Endothelial cell of umbilical vein (primary cell): ENCODE results near the gene ZNF831. TPM values are rescaled to one million over a fixed set of nuclear protein-coding genes. Genes with fewer than 3 reads are reported as not detected.

Experiments
- BruUV-seq: library from RNA; stranded (reverse); fragments of 400-500 nt; replicated peaks from 2 replicates; lab custom pipeline; 2021; lab: Mats Ljungman, UMichigan
- CTCF ChIA-PET: fragments of 300-600, 350-600 bp; sonication (Branson Sonifier 250); formaldehyde crosslinking; loops from one replicate; lab custom pipeline; 2021; ENCODE audit warnings: antibody characterized with exemption, inconsistent platforms; lab: Charles Lee
- POLR2A ChIA-PET: fragments of 300-600, 350-600 bp; sonication (Branson Sonifier 250); formaldehyde crosslinking; loops from one replicate; lab custom pipeline; 2021; ENCODE audit warnings: antibody characterized with exemption, inconsistent platforms; lab: Charles Lee
- DNase-seq: peaks from one replicate; pipeline ENCODE4 v3.0.0-alpha.2; 2011; ENCODE audit warnings: low read depth, low spot score
- FAIRE-seq: peaks from 2 replicates; lab custom pipeline; 2011; peaks lifted over from hg19 to GRCh38; lab: Jason Lieb, UNC
- H2AFZ ChIP-seq: 2 replicates; pipeline ENCODE4 v1.6.0; 2012; ENCODE audit warnings: low read depth, low read length, control low read depth, inconsistent platforms
- H3K27ac ChIP-seq: 2 replicates; pipeline ENCODE4 v1.5.1; 2011; ENCODE audit warnings: low read depth, mild to moderate bottlenecking, control low read depth, low read length, moderate library complexity; ENCODE audit not compliant: insufficient read depth
- H3K27me3 ChIP-seq, 2 experiments: 2 replicates each; pipeline versions ENCODE4 v1.6.0 to v1.6.1; 2011; ENCODE audit warnings: low read length in 2 of 2, mixed read lengths in 1 of 2; ENCODE audit not compliant: control insufficient read depth in 2 of 2, insufficient read depth in 2 of 2
- H3K36me3 ChIP-seq, 2 experiments: 2 replicates in 1 of 2; 3 replicates in 1 of 2; pipeline ENCODE4 v1.5.1; 2011; ENCODE audit warnings: low read length in 2 of 2, mild to moderate bottlenecking in 1 of 2, moderate library complexity in 1 of 2; ENCODE audit not compliant: control insufficient read depth in 2 of 2, insufficient read depth in 2 of 2; ENCODE audit errors: extremely low read depth in 1 of 2
- H3K4me1 ChIP-seq: 3 replicates; pipeline ENCODE4 v1.5.1; 2011; ENCODE audit warnings: mild to moderate bottlenecking, low read length; ENCODE audit not compliant: control insufficient read depth, insufficient read depth; ENCODE audit errors: extremely low read depth
- H3K4me2 ChIP-seq: 2 replicates; pipeline ENCODE4 v1.6.1; 2011; ENCODE audit warnings: low read length, control low read depth, mixed read lengths; ENCODE audit not compliant: insufficient read depth
- H3K4me3 ChIP-seq, 3 experiments: fragments of 200-600 bp in 1 of 3; sonication (generic), shearing (Covaris generic) in 1 of 3; replicated peaks in 1 of 3; 2 replicates each; pipeline ENCODE4 v1.5.1; 2011 to 2016; ENCODE audit warnings: control low read depth in 3 of 3, low read length in 3 of 3, mild to moderate bottlenecking in 2 of 3, inconsistent platforms in 1 of 3, low read depth in 1 of 3, moderate library complexity in 1 of 3; ENCODE audit not compliant: insufficient read depth in 1 of 3
- H3K79me2 ChIP-seq: 2 replicates; pipeline ENCODE4 v1.6.0; 2012; ENCODE audit warnings: low read length, inconsistent platforms; ENCODE audit not compliant: control insufficient read depth, insufficient read depth
- H3K9ac ChIP-seq: replicated peaks from 2 replicates; pipeline ENCODE3; 2011; ENCODE audit warnings: low read length, control low read depth; ENCODE audit not compliant: insufficient read depth; ENCODE audit errors: extremely low read depth
- H3K9me1 ChIP-seq: replicated peaks from 3 replicates; pipeline ENCODE4 v1.6.0; 2011; ENCODE audit warnings: mild to moderate bottlenecking, low read length; ENCODE audit not compliant: control insufficient read depth, insufficient read depth; ENCODE audit errors: extremely low read depth
- H3K9me3 ChIP-seq: replicated peaks from 2 replicates; pipeline ENCODE4 v1.5.1; 2012; ENCODE audit warnings: low read length, inconsistent platforms; ENCODE audit not compliant: control insufficient read depth, insufficient read depth
- H4K20me1 ChIP-seq: replicated peaks from 2 replicates; pipeline ENCODE3; 2011; ENCODE audit warnings: mild to moderate bottlenecking, low read length; ENCODE audit not compliant: control insufficient read depth, insufficient read depth; ENCODE audit errors: extremely low read depth
- EZH2 ChIP-seq: IDR thresholded peaks from 2 replicates; pipeline ENCODE4 v1.6.1; 2012; ENCODE audit warnings: borderline replicate concordance, low read depth, mild to moderate bottlenecking, moderate library complexity, low read length, inconsistent platforms; ENCODE audit not compliant: severe bottlenecking
- FOS ChIP-seq: IDR thresholded peaks from 2 replicates; pipeline ENCODE4 v1.6.1; 2011; ENCODE audit warnings: mild to moderate bottlenecking, low read length, moderate library complexity, borderline replicate concordance; ENCODE audit not compliant: insufficient read depth
- GATA2 ChIP-seq: IDR thresholded peaks from 2 replicates; pipeline ENCODE4 v1.7.0; 2011; ENCODE audit warnings: low read depth, mild to moderate bottlenecking, moderate library complexity, mixed read lengths, low read length; ENCODE audit not compliant: insufficient read length, insufficient read depth
- JUN ChIP-seq: IDR thresholded peaks from 2 replicates; pipeline ENCODE4 v1.6.1; 2011; ENCODE audit warnings: borderline replicate concordance, low read depth; ENCODE audit not compliant: insufficient read length, insufficient read depth
- MYC ChIP-seq: IDR thresholded peaks from one replicate; pipeline ENCODE4 v1.6.1; 2011; ENCODE audit warnings: mild to moderate bottlenecking, low read depth, low read length
- POLR2A ChIP-seq: IDR thresholded peaks from 2 replicates; pipeline ENCODE4 v1.6.1; 2012; ENCODE audit warnings: low read depth, mild to moderate bottlenecking, control low read depth, low read length
- POLR2AphosphoS5 ChIP-seq: IDR thresholded peaks from 2 replicates; pipeline ENCODE4 v1.6.1; 2012; ENCODE audit warnings: low read depth, mild to moderate bottlenecking, control low read depth, low read length, moderate library complexity; ENCODE audit not compliant: insufficient read depth
- dilution Hi-C: fragments of 300-500 bp; cut with MboI; formaldehyde crosslinking; loops from one replicate; pipeline ENCODE4 v1.15.0; 2019; ENCODE audit warnings: low sequenced_read_pairs; ENCODE audit not compliant: extremely low pct_ligation_motif_present
- intact Hi-C: fragments of 100-400 bp; cut with micrococcal nuclease; formaldehyde crosslinking; loops from one replicate; pipeline ENCODE4 v1.10.0; 2022
- polyA plus RNA-seq, 4 experiments: library from polyadenylated mRNA; depleted of rRNA in 3 of 4; stranded (reverse) in 3 of 4; unstranded in 1 of 4; fragments of >200 nt; gene quantifications; 2 replicates each; pipeline versions ENCODE4 v1.2.1 to v1.2.3, GENCODE V29; 2011 to 2012; ENCODE audit warnings: missing spikeins in 1 of 4
- total RNA-seq: library from RNA; stranded (reverse); gene quantifications from 2 replicates; pipeline ENCODE4 v1.2.3, GENCODE V29; 2021
- TF ChIP-seq, protein P1 (sequence below), 2 donors: IDR thresholded peaks; 1 replicate in 1 of 2; 2 replicates in 1 of 2; pipeline ENCODE4 v1.5.1; 2011; ENCODE audit warnings: low read length in 2 of 2, mild to moderate bottlenecking in 2 of 2, moderate library complexity in 2 of 2, control low read depth in 1 of 2, inconsistent platforms in 1 of 2, low read depth in 1 of 2; ENCODE audit not compliant: insufficient read depth in 1 of 2; ENCODE audit errors: extremely low read depth in 1 of 2
- TF ChIP-seq, protein P2 (sequence below): IDR thresholded peaks from 2 replicates; pipeline ENCODE4 v1.6.1; 2011; ENCODE audit not compliant: insufficient read depth, insufficient read length

ZNF831 gene
- total and polyA plus RNA-seq, 2 donors (not counting 3 experiments of a cell fraction or from before 2014, with no cell fraction given), result not detected

DNA sequence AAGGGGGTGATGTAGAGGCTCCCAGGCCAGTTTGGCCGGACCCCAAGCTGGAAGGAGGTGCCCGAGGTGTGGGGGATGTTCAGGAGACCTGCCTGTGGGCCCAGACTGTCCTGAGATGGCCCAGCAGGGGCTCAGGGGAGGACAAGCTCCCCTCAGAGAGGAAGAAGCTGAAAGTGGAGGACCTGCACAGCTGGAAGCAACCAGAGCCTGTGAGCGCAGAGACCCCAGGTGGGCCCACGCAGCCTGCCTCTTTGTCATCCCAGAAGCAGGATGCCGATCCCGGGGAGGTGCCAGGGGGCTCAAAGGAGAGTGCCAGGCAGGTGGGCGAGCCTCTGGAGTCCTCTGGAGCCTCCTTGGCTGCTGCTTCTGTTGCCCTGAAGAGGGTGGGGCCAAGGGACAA lies 29.7 kb downstream of the ZNF831 start:
- Histone ChIP-seq H3K9me1 (no peaks in the 10 kb centered on the region), H4K20me1 (no peaks in the 10 kb centered on the region), H3K4me2 (no peak overlapping the region), H3K9me3 (no peaks in the 10 kb centered on the region), H2AFZ (no peak overlapping the region), H3K27me3 (no peaks in the 10 kb centered on the region), H3K4me1 (no peaks in the 10 kb centered on the region), H3K36me3 (no peaks in the 10 kb centered on the region), H3K79me2 (no peaks in the 10 kb centered on the region), H3K9ac (no peak overlapping the region), H3K27ac (no peak overlapping the region), H3K4me3 (no peak overlapping the region)
- intact Hi-C loops, result no loop called here
- BruUV-seq, result no TSS peak
- DNase-seq (no peak), FAIRE-seq (no peak)
- POLR2A ChIA-PET, result no interaction called here
- CTCF ChIA-PET, result no interaction called here
- TF ChIP-seq JUN, result no peak
- no peak for TF ChIP-seq FOS
- TF ChIP-seq GATA2, result no peak
- TF ChIP-seq, protein P1, sequence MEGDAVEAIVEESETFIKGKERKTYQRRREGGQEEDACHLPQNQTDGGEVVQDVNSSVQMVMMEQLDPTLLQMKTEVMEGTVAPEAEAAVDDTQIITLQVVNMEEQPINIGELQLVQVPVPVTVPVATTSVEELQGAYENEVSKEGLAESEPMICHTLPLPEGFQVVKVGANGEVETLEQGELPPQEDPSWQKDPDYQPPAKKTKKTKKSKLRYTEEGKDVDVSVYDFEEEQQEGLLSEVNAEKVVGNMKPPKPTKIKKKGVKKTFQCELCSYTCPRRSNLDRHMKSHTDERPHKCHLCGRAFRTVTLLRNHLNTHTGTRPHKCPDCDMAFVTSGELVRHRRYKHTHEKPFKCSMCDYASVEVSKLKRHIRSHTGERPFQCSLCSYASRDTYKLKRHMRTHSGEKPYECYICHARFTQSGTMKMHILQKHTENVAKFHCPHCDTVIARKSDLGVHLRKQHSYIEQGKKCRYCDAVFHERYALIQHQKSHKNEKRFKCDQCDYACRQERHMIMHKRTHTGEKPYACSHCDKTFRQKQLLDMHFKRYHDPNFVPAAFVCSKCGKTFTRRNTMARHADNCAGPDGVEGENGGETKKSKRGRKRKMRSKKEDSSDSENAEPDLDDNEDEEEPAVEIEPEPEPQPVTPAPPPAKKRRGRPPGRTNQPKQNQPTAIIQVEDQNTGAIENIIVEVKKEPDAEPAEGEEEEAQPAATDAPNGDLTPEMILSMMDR (IDR thresholded peaks at IDR 0.05; ENCODE audit: extremely low read depth in 1 of 2, insufficient read depth in 1 of 2, low read depth in 1 of 2, low read length in 2 of 2), result no peak
- TF ChIP-seq MYC, result no peak
- no peak for TF ChIP-seq EZH2
- TF ChIP-seq POLR2AphosphoS5, result no peak
- TF ChIP-seq, protein P2, sequence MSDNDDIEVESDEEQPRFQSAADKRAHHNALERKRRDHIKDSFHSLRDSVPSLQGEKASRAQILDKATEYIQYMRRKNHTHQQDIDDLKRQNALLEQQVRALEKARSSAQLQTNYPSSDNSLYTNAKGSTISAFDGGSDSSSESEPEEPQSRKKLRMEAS, result no peak
- TF ChIP-seq POLR2A, result no peak
- dilution Hi-C loops, result no loop called here
